GM18870 (cell line): ENCODE data around the gene POLR2E.

Experiments
- ATAC-seq: cut with Tn5 transposase; IDR thresholded peaks from one replicate; pipeline ENCODE4 v1.9.1; 2021; ENCODE audit warnings: moderate library complexity; ENCODE audit not compliant: unreplicated experiment

Gene POLR2E

GRCh38 chr19:1066748-1067340 is 28.3 kb downstream of the POLR2E start, which contains the start of gene ARHGAP45:
TSS of gene ARHGAP45 (plus strand) at chr19:1067167. CDS start at chr19:1067406, 239 bp downstream.
- no peak for ATAC-seq

- ATAC-seq = no peak
Measured at GRCh38 chr19:1066251-1066747, 28.9 kb downstream of the POLR2E start.

- ATAC-seq = no peak
Measured at GRCh38 chr19:1065606-1066109, 29.5 kb downstream of the POLR2E start.

GRCh38 chr19:1064661-1065605 is 30.2 kb downstream of the POLR2E start:
- no peak for ATAC-seq

GRCh38 chr19:1063909-1064660 is 31.1 kb downstream of the POLR2E start:
- no peak for ATAC-seq

GRCh38 chr19:1063030-1063908 is 31.9 kb downstream of the POLR2E start:
- ATAC-seq = no peak

GRCh38 chr19:1062387-1063029 is 32.7 kb downstream of the POLR2E start:
- no peak for ATAC-seq

- no peak for ATAC-seq
Measured at GRCh38 chr19:1061987-1062386, 33.2 kb downstream of the POLR2E start.

GRCh38 chr19:1060689-1061088 is 34.5 kb downstream of the POLR2E start:
- ATAC-seq = no peak

GRCh38 chr19:1058112-1058511 is 37.1 kb downstream of the POLR2E start:
- ATAC-seq = no peak

- no peak for ATAC-seq
Measured at GRCh38 chr19:1057176-1057855, 37.9 kb downstream of the POLR2E start.

- no peak for ATAC-seq
Measured at GRCh38 chr19:1055886-1056620, 39.1 kb downstream of the POLR2E start.

GRCh38 chr19:1055028-1055425 is 40.1 kb downstream of the POLR2E start:
- no peak for ATAC-seq

GRCh38 chr19:1054102-1055027 is 40.8 kb downstream of the POLR2E start:
- ATAC-seq = no peak

GRCh38 chr19:1053176-1054101 is 41.7 kb downstream of the POLR2E start:
- no peak for ATAC-seq

GRCh38 chr19:1052349-1052975 is 42.7 kb downstream of the POLR2E start:
- ATAC-seq = no peak
